NOMO-1 treated with dmso at 0.1 percent for 144 hours (cell line): ENCODE measurements around the gene DCUN1D1.
A peak's percentile ranks its signal among the peaks of the same experiment; 100 is the strongest.

ENCODE experiments used
- DNase-seq: peaks from one replicate; lab custom pipeline; 2025; ENCODE audit not compliant: unreplicated experiment; lab: John Stamatoyannopoulos, UW

Gene DCUN1D1

DNA sequence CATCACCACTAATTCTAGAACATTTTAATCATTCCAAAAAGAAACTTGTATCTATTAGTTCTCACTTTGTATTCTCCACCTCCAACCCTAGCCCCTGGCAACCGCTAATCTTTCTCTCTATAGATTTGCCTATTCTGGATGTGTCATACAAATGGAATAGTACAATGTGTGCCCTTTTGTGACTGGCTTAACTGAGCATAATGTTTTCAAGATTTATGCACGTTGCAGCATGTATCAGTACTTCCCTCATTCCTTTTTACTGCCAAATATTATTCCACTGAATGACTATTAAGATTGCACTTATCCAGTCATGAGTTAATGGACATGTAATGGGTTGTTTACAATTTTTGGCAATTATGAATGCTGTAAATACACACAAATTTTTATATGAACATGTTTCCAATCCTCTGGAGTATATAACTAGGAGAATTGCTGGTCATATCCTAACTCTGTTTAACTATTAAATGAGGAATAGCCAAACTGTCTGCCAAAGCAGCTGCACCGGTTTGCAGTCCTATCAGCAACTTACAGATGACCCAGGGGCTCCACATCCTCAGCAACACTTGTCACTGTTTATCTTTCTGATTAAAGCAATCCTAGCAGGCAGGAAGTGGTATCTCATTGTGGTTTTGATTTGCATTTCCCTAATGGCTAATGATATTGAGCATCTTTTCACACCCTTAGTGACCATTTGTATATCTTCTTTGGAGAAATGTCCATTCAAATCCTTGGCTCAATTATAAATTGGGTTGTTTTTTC is 42.9 kb downstream of the DCUN1D1 start:
- no peak for DNase-seq

DNA sequence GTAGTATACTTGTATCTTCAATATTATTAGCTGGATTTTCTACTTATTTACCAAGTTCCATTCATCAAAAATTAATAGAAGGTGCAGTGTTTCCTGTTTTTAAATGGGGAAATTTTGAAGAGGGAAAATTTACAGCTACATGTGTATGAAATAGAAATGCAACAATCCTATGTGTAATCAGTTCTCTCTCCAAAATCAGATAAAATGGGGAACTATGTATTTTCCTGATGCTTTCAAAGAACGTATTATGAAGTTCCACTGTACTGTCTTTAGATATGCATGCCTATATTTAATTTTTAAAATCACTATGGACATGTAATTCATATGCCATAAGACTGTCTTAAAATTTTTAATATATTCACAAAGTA is 43.4 kb downstream of the DCUN1D1 start:
- no peak for DNase-seq

DNA sequence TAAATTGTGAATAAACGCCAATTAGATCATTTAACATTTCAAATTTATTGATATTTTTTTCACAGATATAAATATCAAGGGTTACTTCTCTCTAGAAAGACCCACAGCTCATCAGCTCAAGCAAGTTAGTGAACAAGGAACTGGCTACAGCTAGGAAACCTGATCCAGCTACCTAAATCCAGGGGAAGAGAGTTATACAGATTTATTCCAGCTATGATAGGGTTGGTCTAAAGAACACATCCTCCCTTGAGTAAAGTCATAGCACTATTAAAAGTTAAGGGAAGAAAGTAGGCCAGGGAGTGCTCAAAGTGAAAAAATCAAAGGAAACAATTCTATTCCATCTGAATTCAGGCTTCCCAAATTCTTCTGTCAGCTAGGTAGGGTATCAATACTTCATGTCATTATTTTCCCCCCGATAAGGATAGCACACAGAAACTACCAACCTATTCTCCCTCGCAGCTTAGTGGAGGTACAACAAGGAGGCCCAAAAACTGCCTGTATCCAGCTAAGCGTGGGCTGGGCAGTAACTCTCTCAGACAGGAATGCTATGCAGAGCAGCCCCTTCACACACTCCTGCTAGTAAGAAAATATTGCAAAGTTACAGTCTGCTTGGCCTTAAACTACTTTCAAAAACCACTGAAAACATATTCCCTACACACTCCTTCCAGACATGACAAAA is 44.0 kb downstream of the DCUN1D1 start:
- no peak for DNase-seq

DNA sequence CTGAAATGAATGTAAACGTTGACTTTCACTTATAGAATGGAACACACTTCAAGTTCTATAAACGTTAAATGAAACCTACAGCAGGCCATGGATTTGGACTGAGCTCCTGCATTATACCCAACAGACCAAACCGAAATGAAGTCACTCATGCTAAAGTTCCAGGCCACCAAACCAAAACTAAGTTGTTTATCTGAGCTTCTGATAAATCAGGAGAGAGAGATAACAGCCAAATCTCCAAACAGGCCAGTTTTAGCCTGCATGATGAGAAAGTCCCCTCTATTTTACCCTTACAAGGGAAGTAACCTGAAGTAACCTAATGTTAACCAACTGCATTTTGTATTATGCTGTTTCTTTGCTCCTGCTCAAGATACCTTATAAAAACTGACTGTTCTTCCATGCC is 44.5 kb downstream of the DCUN1D1 start:
- DNase-seq = no peak

DNA sequence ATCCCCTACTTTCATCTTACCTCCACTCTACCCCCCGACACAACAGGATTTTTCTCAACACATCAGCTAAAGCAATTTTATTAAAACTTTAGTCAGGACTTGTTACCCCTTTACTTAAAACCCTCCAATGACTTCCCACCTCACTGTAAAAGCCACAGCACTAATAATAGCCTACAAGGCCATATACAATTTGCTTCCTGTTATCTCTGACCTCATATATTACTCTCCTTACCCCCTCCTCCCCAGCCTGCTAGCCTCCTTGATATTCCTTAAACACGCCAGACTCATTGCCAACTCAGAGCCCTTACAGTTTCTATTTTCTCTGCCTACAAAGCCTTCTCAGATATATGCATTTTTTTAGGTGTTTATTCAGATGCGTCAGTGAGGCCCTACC is 54.4 kb downstream of the DCUN1D1 start:
- no peak for DNase-seq

DNA sequence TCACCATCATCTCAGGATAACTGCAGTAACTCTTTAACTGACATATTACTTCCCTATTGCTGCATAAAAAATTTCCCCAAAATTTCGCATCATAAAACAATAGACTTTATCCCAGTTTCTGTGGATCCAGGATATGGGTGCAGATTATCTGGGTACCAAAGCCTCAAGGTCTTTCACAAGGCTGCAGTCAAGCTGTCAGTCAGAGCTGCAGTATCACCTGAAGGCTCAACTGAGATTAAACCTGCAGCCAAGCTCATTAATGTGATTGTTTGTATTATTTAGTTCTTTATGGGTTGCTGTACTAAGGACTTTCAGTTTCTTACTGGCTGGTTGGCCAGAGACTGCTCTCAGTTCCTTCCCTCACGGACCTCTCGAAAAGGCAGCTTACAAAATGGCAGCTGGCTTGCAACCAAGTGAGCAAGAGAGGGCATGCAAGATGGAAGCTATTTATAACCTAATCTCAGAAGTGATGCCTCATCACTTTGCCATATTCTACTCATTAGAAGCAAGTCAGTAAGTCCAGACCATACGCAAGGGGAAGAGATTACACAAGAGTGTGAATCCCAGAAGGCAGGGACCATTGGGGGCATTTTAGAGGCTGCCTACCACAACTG is 54.9 kb downstream of the DCUN1D1 start:
- DNase-seq = peak; percentile 31

DNA sequence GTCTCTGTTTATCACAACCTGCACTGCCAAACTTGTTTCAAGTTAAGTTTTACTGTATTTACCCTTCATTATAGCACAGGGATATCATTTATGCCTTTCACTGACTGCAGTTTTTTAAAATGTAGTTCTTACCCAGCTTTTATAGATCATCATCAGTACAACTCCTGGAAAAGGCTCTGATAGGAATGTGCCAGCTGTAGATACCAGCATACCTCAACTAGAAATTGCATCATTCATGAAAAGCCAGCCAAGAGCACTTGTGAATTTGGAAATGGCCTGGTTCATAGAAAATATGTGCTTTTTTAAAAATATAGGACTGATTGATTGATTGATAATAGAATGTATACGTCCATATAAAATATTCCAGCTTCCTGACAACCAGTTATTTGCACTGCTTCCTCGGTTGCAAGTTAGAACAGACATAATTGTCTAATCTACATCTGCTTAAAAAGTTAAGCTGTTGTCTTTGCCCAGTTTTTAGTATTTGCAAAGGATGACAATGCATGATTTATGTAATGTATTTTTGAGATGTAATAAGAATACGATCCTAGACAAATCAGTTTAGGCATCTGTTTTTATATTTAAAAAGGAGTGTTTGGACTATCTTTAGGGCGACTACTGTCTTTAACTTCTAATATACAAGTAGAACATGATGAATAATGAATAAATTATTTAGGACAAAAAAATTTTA is 58.5 kb downstream of the DCUN1D1 start:
- no peak for DNase-seq

DNA sequence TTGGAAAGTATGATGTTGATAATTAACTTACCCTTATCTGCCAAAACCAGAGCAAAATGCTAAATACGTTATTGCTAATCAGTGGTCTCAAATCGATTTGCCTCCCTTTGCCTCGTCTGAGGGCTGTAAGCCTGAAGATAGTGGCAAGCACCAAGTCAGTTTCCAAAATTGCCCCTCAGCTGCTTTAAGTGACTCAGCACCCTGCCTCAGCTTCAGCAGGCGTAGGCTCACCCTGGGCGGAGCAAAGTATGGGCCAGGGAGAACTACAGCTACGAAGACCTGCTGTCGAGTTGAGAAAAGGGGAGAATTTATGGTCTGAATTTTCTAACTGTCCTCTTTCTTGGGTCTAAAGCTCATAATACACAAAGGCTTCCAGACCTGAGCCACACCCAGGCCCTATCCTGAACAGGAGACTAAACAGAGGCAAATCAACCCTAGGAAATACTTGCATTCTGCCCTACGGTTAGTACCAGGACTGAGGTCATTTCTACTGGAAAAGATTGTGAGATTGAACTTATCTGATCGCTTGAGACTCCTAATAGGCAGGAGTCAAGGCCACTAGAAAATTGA is 59.7 kb downstream of the DCUN1D1 start:
- DNase-seq = no peak

DNA sequence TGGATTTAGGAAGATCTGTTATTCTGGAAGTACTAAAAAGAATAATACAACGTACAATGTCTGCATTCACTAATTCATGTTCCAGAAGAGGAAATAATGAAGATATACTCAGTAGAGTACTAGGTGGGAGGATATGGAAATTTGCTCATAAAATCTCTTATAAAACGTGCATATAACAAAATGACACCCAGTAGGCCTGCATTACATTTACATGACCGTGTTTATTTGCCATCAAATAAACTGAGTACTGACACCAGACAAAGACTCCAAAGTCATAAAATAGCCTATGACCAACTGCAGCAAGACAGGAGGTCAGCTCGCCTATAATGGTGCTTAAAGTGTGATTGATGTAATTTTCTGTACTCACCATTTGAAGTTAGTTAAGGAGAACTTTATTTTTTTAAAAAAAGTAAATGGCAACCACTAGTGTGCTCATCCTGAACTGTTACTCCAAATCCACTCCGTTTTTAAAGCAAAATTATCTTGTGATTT is 60.4 kb downstream of the DCUN1D1 start:
- DNase-seq = no peak

DNA sequence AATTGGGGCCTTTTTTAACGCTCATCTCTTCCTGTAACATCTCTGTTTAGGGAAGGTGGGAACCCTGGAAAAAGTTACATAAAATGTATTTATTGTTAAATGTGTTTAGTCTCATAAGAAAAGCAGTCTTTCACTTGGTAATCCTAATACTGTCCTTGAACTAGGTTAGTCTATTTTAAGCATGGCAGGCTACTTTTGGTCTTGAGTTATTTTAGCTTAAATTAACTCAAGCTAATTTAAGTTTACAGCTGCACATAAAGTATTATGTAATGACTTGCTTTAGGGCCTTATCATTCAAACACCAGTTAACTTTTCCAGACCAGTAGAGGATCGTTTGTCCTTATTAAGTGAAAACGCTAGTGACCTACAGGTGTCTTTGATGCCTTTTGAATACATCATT is 63.2 kb downstream of the DCUN1D1 start:
- DNase-seq = no peak

DNA sequence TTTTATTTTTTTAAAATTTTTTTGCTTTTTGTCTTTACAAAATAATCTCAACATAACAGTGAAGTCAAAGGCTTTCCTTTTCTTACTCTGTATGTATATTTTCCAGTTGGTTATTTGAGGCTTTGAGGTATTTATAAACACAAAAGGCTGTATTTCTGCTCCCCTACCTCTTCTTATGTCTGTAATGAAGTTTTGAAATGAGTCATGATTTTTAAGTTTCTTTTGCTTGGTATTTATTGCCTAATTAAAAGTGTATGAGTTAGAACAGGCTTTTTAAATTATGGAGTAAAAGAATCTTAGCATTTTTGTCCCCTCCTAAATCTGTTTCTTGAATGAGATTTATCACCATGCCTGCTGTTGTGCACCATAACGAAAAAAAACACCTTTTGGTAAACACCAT is 66.0 kb downstream of the DCUN1D1 start:
- no peak for DNase-seq

DNA sequence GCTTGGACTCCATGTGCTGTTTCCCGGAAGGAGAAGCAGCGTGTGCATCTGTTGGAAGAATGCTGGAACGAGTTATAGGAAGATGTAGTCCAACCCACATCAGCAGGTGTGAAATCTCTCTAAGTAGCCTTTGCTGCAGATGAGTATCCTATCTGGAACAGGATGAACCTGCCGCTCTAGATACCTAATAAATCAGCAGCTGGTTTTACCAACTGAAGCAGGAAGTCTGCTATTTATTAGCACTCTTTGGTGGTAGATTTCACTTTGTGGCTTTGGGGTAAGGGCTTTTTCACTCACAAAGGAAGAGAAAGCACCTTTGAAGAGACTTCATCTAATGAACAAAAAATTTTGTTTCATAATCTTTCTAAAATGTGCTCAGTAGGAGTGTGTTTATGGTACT is 66.4 kb downstream of the DCUN1D1 start:
- no peak for DNase-seq

DNA sequence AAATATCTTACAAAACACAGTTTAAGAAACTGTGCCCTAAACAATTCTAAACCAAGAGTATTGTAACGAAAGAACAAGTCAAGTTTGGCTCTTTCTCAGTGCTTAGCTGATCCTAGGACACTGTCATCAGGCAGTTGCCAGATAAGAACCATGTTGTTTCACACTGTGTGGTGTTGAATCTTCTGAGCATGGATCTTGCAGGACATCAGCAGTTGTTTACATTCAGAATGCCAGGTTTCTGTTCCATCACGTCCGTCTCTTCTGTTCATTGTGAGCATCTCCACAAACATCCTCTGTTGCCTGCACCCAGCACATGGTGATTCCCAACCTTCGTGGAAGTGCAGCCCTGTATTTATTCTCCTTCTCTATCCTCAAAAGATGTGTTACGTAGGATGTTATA is 67.9 kb downstream of the DCUN1D1 start:
- no peak for DNase-seq

DNA sequence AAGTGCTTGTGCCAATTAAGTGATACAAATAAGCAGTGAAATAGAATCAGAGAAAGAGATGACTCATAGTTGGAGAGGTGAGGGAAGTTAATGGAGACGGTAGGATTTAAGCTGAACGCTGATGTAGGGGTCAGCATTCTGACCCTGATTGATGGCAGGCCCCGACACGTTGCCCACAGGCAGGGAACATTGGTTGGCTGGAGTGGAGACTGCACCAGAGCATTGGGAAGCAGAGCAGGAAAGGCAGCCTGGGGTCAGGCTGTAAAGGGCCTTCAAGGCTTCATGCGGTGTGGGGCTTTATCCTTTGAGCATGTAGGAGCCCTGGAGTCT is 68.6 kb downstream of the DCUN1D1 start:
- DNase-seq = no peak

DNA sequence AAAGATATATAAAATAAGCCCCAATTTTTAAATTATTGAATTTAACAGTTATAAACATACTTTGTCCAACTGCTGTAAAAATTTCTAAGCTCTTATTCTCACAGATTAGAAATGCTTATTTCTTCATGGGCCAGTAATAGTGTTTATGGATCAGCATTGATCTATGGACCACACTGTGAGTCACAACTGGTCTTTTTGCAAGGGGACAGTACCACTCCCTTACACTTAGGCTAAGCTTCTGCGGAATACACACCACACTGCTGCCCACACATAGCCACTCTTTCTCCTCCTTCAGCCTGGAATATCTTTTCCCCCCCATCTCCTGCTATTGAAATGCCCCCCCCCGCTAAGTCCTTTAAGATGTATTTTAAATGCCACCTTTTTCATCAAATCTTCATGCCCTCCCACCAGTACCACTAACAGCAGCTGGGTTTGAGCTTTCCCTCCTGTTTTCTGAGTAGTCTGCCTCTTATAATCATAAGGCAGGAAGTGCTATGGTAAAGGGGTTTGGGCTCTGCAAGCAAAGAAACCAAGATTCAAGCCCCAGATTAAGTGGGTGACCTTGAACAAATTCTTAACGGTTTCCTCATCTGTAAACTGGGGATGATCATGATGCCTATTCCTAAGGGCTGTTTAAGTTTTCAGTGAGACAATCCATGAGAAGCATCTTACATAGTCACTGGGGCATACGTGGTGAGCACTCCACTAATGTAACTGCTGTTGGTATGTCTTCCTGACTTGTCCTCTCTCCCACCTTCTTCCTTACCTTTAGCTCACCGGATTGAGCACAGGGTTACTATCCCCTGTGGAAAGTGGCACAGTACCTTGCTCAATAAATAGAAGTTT is 69.2 kb downstream of the DCUN1D1 start:
- no peak for DNase-seq

DNA sequence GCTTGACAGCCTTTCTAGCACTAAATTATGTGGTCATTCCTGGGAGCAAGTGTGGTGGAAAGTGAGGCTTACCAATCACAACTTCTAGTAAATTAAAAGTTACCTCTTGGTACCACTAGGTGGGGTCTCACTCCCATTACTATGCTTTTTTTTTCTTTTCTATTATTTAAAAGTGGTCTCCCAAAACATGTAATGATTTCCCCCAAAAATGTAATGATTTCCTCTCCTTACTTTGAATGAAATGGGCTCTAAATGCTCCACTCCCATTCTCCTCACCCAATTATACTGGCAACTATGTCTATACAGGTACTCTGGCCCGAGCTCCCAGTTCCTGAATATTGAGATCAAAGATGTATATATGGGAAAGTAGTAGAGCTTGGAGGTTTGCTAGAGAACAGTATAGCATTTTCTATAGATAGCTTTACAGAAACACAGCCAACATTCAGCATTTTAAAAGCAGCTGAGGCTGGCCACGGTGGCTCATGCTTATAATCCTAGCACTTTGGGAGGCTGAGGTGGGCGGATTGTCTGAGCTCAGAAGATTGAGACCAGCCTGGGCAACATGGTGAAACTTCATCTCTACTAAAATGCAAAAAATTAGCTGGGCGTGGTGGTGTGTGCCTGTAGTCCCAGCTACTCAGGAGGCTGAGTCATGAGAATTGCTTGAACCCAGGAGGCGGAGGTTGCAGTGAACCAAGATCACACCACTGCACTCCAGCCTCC is 70.9 kb downstream of the DCUN1D1 start:
- no peak for DNase-seq

DNA sequence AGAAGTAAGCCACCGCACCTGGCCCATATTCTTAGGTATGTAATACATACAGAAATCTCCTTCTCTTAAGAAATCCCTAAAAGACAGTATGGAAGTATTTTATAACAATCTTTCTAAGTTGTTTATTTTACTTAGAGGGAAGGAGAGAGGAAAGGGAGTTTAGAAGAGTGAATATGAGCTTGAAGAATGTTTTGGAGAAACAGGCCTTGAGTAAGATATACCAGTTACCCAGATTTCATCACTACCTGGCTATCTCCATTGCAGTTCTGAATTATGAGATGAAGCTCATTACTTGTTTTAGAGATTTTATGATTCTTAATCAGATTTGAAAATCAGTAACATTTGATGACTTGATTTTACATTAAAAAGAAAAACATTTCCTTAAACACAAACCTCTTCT is 71.9 kb downstream of the DCUN1D1 start:
- DNase-seq = no peak

DNA sequence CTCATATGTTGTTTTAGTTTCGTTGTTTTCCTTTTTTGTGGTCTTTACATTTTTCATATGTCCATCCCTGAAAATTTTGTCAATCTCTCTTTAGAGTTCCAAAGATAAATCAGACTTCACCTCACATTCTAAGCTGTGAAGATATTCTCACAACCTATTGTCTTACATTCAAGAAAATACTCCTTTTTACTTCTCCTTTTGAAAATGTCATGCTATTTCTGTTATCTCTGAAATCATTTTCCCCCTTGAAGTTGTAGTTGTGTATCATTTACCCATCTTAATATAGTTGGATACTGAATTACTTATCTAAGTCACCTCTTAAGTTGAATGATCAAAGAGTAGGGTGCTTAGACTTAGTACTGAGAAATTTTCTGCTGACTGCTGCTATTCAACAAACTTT is 74.3 kb downstream of the DCUN1D1 start:
- DNase-seq = no peak

DNA sequence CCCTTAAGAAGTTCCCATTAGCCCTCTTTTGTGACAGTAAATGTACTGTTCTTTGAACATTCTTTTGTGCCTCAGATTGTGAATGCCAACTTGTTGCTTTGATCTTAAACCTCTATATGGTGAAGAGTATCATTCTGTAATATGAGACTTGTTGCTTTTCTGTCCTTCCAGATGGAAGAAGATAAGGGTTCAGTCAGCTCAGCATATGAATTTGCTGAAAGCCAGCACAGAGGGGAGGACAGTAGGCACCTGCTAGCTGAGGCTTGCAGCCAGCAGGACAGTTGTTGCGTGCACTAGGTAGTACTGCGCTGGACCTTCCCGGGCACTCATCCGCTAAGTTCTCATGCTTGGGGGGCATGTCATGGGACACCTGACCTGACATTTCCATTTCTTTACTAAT is 74.7 kb downstream of the DCUN1D1 start:
- no peak for DNase-seq

DNA sequence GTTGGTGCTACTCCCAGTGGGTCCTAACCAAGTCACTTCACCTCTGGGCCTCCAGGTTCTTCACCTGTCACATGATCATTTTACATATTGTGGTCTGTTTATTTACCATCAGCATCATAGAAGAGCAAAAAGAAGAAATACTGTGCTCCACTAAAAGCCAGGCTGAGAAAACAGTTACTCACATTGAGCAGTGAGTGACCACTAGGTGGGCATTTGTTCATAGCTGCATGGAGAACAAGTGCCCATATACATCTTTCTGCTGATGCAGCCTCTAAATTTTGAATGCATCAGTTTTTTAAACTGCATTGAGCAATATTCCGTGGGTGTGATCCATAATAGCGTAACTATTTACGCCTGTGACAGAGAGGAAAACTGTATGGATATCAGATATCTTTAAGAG is 76.2 kb downstream of the DCUN1D1 start:
- no peak for DNase-seq
